ENCODE results near the gene RNF225. TPM values are rescaled to one million over a fixed set of nuclear protein-coding genes. Genes with fewer than 3 reads are reported as not detected.

RNF225 gene
- polyA plus RNA-seq, 1 of the 3 experiments (the other 2 are of a cell fraction), result 0.13 TPM

DNA sequence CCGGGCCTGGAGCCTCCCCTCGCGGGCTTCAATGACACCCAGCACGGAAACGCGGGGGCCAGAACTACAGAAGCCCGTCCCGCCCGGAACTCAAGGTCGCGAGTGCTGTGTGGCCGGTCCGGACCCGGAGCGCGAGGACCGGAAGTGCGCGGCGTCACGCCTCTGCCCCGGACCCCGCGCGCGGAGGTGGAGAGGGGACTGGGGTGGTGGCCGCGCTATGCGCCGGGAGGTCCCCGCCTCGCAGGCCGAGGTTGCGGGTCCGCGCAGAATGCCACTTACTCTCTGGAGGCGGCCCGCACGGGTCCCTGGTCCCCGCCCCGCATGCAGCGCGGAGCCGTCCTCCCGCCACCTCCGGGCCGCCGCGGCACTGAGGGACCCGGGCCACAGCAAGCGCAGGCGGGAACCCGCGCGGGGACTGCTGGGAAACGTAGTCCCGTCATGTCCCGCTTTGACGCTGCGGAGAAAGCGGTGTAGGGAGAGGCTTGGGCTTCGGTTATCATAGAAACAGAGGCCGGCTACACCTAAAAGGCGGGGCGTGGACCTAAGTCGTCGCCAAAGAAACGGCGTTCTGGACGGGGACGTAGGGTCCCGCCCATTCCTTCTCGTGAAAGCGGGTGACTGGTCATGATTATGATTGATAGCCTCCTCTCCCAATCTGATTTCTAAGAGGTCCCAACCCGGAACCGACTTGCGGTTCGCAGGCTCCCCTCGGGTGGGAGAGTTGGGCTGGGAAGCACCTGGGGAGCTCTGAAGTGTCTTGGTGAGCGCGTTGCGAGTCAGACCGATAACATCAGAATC is 14.6 kb upstream of the RNF225 start, which contains the start of gene ZNF837 (continued):
- TF ChIP-seq, protein P1, sequence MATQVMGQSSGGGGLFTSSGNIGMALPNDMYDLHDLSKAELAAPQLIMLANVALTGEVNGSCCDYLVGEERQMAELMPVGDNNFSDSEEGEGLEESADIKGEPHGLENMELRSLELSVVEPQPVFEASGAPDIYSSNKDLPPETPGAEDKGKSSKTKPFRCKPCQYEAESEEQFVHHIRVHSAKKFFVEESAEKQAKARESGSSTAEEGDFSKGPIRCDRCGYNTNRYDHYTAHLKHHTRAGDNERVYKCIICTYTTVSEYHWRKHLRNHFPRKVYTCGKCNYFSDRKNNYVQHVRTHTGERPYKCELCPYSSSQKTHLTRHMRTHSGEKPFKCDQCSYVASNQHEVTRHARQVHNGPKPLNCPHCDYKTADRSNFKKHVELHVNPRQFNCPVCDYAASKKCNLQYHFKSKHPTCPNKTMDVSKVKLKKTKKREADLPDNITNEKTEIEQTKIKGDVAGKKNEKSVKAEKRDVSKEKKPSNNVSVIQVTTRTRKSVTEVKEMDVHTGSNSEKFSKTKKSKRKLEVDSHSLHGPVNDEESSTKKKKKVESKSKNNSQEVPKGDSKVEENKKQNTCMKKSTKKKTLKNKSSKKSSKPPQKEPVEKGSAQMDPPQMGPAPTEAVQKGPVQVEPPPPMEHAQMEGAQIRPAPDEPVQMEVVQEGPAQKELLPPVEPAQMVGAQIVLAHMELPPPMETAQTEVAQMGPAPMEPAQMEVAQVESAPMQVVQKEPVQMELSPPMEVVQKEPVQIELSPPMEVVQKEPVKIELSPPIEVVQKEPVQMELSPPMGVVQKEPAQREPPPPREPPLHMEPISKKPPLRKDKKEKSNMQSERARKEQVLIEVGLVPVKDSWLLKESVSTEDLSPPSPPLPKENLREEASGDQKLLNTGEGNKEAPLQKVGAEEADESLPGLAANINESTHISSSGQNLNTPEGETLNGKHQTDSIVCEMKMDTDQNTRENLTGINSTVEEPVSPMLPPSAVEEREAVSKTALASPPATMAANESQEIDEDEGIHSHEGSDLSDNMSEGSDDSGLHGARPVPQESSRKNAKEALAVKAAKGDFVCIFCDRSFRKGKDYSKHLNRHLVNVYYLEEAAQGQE (IDR thresholded peaks at IDR 0.05; ENCODE audit: low read depth, low read length), result peak; percentile 28; the same call in 1 of the 2 replicates
- peak; percentile 97 for TF ChIP-seq ELF1 (IDR thresholded peaks at IDR 0.05)
- peak; percentile 65 for TF ChIP-seq MXI1 (IDR thresholded peaks at IDR 0.05; ENCODE audit: low read depth, low read length)
- TF ChIP-seq TEAD4 (IDR thresholded peaks at IDR 0.05; ENCODE audit: borderline replicate concordance, insufficient read depth), result no peak
- TF ChIP-seq RFX5 (IDR thresholded peaks at IDR 0.05; ENCODE audit: low read length), result peak; percentile 14; the same call in 1 of the 2 replicates
- TF ChIP-seq, protein P2, sequence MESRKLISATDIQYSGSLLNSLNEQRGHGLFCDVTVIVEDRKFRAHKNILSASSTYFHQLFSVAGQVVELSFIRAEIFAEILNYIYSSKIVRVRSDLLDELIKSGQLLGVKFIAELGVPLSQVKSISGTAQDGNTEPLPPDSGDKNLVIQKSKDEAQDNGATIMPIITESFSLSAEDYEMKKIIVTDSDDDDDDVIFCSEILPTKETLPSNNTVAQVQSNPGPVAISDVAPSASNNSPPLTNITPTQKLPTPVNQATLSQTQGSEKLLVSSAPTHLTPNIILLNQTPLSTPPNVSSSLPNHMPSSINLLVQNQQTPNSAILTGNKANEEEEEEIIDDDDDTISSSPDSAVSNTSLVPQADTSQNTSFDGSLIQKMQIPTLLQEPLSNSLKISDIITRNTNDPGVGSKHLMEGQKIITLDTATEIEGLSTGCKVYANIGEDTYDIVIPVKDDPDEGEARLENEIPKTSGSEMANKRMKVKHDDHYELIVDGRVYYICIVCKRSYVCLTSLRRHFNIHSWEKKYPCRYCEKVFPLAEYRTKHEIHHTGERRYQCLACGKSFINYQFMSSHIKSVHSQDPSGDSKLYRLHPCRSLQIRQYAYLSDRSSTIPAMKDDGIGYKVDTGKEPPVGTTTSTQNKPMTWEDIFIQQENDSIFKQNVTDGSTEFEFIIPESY (IDR thresholded peaks at IDR 0.05; ENCODE audit: borderline replicate concordance, low read depth), result peak; percentile 65; the same call in 1 of the 2 replicates
- TF ChIP-seq SIN3A (IDR thresholded peaks at IDR 0.05; ENCODE audit: borderline replicate concordance, low read depth, low read length), result 0 out of 2 replicates have a peak, but pooled peaks have one; percentile 63
- peak; percentile 67 for TF ChIP-seq CHD2 (IDR thresholded peaks at IDR 0.05; ENCODE audit: low read length, partially characterized antibody)
- peak; percentile 43; the same call in 1 of the 2 replicates for TF ChIP-seq TCF12 (IDR thresholded peaks at IDR 0.05)
- no peak for TF ChIP-seq FOXM1 (IDR thresholded peaks at IDR 0.05; ENCODE audit: low read depth)
- TF ChIP-seq YY1 (IDR thresholded peaks at IDR 0.05; ENCODE audit: low read depth), result peak; percentile 74; the same call in 1 of the 2 replicates

GRCh38 chr19:58381460-58382212 is 13.8 kb upstream of the RNF225 start:
- H3F3A ChIP-seq (replicated peaks; ENCODE audit: insufficient read depth), result peaks cover 12% of the 10 kb centered on the region
- H3K9ac ChIP-seq, result peak overlapping the region; percentile 81
- TF ChIP-seq GATA2 (CRISPR knock-in tag; IDR thresholded peaks at IDR 0.05), result no peak
- TF ChIP-seq TCF12 (IDR thresholded peaks at IDR 0.05), result no peak
- TF ChIP-seq, protein P3, sequence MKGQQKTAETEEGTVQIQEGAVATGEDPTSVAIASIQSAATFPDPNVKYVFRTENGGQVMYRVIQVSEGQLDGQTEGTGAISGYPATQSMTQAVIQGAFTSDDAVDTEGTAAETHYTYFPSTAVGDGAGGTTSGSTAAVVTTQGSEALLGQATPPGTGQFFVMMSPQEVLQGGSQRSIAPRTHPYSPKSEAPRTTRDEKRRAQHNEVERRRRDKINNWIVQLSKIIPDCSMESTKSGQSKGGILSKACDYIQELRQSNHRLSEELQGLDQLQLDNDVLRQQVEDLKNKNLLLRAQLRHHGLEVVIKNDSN (IDR thresholded peaks at IDR 0.05; ENCODE audit: borderline replicate concordance, low read depth), result no peak
- TF ChIP-seq YY1 (IDR thresholded peaks at IDR 0.05; ENCODE audit: low read depth), result no peak
- TF ChIP-seq, protein P1 (IDR thresholded peaks at IDR 0.05; ENCODE audit: low read depth, low read length), result no peak
- no peak for TF ChIP-seq RXRA (IDR thresholded peaks at IDR 0.05; ENCODE audit: borderline replicate concordance, low read depth)
- no peak for TF ChIP-seq TEAD4 (IDR thresholded peaks at IDR 0.05; ENCODE audit: borderline replicate concordance, insufficient read depth)
- TF ChIP-seq SIN3A (IDR thresholded peaks at IDR 0.05; ENCODE audit: borderline replicate concordance, low read depth, low read length), result no peak
- H3K79me2 ChIP-seq (ENCODE audit: insufficient read depth), result peaks cover 31% of the 10 kb centered on the region
- no peaks in the 10 kb centered on the region for H4K20me1 ChIP-seq (ENCODE audit: insufficient read depth)
- peak overlapping the region; percentile 35 to 81; a peak in 3 of 4 replicates for H3K27ac ChIP-seq (ENCODE audit: low read depth in 2 of 2, low read length in 1 of 2)
- peak overlapping the region; percentile 92 for H3K4me2 ChIP-seq
- CTCF ChIA-PET, result interaction anchor here (0.7 to 1.1 kb wide), 2 partner anchors 17 to 138 kb away, joined by 3 read pairs; partner anchors contain the start of gene ZBTB45
- DNase-seq, result no peak
- peaks cover 13 to 32% of the 10 kb centered on the region in 2 experiments; a peak in 2 of 4 replicates for H3K4me1 ChIP-seq (ENCODE audit: control insufficient read depth in 1 of 2, insufficient read depth in 2 of 2, low read depth in 1 of 2, low read length in 1 of 2)
- no peaks in the 10 kb centered on the region for H3K27me3 ChIP-seq (ENCODE audit: insufficient read depth)
- POLR2A ChIA-PET, result interaction anchor here (0.8 to 1.2 kb wide), 2 partner anchors 17 to 19 kb away, joined by 3 to 9 read pairs; partner anchors contain the start of gene ZNF497
- H2AFZ ChIP-seq (ENCODE audit: low read depth), result no peak overlapping the region
- peak overlapping the region; percentile 56 to 99 for H3K4me3 ChIP-seq (ENCODE audit: low read depth in 2 of 2, low read length in 1 of 2)
- H3K9me3 ChIP-seq, result no peaks in the 10 kb centered on the region
- no peaks in the 10 kb centered on the region for H3K9me2 ChIP-seq
- WGBS (ENCODE audit: low lambda C conversion rate), result 21% methylated on average over 26 of the region's 26 CpGs
- H3K36me3 ChIP-seq (replicated peaks in 1 of 2; ENCODE audit: control insufficient read depth in 1 of 2, insufficient read depth in 2 of 2, low read length in 1 of 2), result no peaks in the 10 kb centered on the region

Data from SK-N-SH (cell line).